ENCODE results near the gene GDPGP1.
A peak's percentile ranks its signal among the peaks of the same experiment; 100 is the strongest.
"Not testable (repeated sequence)": the region's sequence is repeated elsewhere in the genome, so short reads cannot be mapped to it uniquely, and the experiment has no call there.

Gene GDPGP1

DNA sequence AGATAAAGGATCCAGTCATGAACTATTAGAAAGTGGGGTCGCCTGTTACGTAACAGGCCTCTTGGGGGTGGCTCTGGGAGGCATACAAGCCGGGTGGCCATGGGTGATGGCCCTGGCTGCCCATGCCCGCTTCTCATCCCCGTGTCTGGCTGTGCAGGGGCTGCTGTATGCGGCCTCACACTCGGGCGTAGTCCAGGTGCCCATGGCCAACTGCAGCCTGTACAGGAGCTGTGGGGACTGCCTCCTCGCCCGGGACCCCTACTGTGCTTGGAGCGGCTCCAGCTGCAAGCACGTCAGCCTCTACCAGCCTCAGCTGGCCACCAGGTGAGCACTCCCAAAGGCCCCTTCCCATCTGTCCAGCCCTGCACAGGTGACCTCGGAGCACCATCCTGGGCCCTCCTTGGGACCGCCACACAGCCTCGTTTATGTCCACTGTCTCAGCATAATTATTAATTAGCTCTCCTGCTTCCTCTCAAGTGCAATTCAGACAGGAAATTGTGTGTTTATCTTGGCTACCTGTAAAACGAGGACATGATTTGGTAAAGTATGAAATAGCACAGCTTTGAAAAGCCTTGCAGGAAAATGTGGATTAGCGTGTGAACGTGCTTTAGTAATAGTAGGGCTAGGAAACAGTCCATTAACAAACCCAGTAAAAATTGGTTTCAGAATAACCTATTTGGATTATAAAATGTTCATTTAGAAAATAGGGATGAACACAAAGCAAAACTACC is 8.3 kb upstream of the GDPGP1 start:
- DNase-seq (ENCODE audit: low read depth), result no peak

DNA sequence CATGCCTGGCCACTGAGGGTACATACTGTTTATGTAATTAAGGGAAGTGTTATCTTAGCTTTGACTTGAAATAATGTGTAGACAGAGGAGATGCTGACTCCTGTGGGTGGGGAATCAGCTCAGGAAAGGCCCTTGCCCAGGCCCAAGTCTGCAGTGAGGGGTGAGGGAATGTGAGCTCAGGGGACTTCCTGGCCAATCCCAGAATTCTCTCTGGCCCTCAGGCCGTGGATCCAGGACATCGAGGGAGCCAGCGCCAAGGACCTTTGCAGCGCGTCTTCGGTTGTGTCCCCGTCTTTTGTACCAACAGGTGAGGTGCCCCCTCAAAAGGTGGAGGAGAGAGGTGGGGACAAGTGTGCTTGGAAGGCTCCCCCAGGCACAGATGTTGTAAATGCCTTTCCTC is 6.7 kb upstream of the GDPGP1 start:
- no peak for DNase-seq (ENCODE audit: low read depth)

DNA sequence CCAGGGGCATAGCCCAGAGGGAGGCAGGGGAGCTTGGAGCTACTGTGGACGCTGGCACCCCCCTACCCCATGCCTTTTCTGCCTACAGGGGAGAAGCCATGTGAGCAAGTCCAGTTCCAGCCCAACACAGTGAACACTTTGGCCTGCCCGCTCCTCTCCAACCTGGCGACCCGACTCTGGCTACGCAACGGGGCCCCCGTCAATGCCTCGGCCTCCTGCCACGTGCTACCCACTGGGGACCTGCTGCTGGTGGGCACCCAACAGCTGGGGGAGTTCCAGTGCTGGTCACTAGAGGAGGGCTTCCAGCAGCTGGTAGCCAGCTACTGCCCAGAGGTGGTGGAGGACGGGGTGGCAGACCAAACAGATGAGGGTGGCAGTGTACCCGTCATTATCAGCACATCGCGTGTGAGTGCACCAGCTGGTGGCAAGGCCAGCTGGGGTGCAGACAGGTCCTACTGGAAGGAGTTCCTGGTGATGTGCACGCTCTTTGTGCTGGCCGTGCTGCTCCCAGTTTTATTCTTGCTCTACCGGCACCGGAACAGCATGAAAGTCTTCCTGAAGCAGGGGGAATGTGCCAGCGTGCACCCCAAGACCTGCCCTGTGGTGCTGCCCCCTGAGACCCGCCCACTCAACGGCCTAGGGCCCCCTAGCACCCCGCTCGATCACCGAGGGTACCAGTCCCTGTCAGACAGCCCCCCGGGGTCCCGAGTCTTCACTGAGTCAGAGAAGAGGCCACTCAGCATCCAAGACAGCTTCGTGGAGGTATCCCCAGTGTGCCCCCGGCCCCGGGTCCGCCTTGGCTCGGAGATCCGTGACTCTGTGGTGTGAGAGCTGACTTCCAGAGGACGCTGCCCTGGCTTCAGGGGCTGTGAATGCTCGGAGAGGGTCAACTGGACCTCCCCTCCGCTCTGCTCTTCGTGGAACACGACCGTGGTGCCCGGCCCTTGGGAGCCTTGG is 5.9 kb upstream of the GDPGP1 start:
- DNase-seq (ENCODE audit: low read depth), result no peak

DNA sequence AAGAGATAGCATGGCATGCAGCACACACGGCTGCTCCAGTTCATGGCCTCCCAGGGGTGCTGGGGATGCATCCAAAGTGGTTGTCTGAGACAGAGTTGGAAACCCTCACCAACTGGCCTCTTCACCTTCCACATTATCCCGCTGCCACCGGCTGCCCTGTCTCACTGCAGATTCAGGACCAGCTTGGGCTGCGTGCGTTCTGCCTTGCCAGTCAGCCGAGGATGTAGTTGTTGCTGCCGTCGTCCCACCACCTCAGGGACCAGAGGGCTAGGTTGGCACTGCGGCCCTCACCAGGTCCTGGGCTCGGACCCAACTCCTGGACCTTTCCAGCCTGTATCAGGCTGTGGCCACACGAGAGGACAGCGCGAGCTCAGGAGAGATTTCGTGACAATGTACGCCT is 5.0 kb upstream of the GDPGP1 start:
- no peak for DNase-seq (ENCODE audit: low read depth)

DNA sequence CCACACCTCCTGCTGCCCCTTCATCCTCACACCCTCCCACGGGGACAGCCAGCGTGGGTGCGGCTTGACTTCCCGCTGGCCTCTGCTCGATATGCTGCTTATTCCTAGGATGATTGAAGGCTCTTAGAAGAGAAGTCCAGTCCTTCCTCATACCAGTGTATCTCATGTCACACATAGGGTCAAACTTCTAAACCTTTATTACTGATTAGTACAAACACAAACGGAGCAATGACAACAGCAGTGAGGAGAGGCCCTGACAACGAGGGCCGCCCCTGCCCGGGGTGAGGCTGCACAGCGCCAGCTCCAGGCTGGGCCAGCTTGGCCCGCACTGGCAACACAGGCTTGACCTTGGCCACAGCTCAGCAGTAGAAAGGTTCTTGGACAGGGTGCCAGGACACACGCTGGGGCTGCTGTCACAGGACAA is 3.9 kb upstream of the GDPGP1 start:
- no peak for DNase-seq (ENCODE audit: low read depth)

DNA sequence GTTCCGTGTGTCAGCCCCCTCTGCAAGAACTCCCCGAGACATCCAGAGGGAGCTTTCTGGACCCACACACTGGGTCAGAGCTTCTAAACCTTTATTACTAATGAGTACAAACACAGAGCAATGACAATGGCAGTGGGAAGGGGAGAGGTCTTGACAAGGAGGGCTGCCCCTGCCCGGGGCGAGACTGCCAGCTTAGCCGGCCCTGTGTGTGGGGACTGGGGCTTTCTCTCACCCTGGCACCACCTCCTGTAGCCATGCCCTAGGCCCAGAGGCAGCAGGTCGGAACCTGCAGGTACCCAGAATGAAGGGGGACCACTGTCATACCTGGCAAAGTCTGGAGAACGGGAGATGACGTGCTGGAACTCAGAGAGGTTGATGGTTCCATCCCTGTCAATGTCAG is 3.4 kb upstream of the GDPGP1 start:
- DNase-seq (ENCODE audit: low read depth), result no peak

DNA sequence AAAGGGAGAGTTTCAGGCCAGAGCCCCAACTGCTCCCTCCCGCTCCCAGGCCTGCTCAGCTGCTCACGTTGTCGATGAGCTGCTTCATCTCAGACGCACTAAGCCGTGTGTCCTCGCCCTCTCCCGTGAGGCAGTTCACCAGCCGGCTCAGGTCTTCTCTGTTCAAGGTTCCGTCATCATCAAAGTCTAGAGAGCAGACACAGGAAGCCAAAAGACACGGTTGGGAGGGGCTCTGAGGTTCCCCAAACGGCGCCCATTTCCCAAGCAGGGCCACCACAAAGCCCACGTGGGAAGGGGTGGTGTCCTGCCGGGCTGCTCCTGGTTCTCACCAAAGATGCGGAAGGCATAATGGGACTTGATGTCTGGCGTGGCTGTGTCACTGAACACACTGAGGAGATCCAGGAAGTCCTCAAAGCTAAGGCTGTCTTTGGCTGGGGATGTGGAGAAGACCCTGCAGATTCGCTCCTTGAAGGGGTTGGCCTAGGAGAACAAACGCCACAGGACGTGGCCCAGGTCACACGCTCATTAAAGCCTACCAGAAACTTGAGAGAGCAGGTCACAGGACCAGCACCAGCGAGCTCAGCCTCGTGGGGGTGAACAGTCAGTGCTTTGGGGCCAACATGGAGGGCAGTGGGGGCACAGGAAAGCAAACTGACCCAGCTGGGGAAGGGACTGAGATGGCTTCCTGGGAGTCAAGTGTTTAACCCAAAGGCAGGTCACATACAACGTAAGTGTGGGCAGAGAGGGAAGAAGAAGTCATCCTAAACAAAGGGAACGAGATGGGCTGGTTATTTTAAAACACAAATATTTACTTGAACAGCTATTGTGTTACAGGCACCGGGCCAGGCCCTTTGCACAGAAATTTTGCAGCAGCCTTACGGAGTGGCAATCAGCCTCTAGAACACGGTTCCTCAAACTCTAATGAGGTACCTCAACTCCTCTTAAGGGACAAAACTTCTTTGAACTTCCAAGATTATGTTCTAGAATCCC is 2.7 kb upstream of the GDPGP1 start:
- DNase-seq (ENCODE audit: low read depth), result peak; percentile 20

DNA sequence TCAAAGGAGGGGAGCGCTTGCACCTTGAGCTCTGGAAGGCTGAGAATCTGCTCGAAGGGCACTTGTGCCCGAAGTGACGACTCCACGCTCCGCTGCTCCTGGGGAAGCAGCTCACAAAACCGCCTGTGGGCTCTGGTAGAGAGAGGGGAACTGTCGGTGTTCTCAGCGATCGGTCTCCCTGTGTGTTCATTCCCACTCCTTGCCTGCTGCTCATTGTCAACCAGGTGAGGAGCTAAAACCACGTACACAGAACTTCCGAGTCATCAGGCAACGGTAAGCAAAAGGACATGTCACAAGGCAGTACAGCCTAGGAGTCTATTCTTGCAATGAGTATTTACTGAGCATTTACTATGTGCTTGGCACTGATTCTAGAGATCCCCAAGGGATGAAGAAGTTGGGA is 1.8 kb upstream of the GDPGP1 start:
- DNase-seq (ENCODE audit: low read depth), result no peak

DNA sequence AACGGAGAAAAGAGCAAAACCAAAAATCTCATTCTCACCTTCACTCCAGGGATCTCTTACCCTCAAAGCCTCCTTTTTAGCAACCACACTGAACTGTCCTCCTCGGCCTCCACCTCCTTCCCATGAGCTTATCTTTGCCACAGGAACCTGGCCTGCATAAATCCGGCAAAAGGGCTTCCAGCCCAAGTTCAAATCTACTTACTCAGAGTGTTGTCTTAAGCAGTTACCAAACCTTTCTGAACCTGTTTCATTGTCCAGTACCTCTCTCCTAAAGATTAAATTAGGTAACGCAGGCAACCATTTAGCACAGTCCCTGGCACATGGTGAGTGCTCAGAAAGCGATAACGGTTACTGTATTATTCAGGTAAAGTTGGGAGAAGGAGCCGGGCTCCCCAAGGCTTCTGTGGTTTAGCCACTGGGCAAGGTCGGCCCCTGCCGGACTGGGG is 1.0 kb upstream of the GDPGP1 start:
- no peak for DNase-seq (ENCODE audit: low read depth)

DNA sequence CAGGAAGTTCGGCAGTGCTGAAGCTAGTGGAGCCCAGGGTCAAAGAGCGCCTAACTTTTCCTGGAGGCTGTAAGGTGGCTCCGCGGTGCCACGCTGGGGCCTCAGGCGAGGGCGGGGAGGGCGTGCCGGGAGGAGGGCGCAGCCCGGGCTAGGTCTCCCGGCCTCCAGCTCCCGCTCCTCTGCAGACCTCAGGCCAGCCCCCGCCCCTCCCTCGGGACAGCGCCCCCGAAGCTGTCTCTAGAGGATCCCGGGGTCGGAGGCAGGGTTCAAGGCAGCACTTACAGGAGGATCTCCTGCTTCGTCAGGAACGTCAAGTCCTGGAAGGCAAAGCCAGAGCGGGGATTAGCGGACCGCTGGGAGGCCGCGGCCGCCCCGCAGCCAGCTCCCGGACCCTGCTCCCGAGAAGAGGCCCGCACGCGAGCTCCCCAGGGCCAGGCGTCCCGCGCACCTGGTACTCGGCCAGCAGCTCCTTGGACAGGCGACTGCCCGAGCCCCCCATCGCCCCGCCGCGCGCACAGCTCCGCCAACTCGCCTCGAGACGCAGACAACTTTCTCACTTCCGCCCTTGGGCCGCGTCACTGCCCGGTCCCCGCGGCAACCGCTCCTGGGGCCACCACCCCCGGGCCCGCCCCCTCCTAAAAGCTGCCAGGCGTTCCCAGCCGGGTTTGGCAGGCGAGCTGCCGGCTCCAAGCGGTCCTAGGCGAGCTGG is 468 bp upstream of the GDPGP1 start, which contains the start of gene CIB1:
Gene CIB1 (minus strand): TSS at position 555 of the 709 bp plus-strand sequence. CDS start 56 bp downstream, at position 499.
- DNase-seq (ENCODE audit: low read depth), result peak; percentile 23

DNA sequence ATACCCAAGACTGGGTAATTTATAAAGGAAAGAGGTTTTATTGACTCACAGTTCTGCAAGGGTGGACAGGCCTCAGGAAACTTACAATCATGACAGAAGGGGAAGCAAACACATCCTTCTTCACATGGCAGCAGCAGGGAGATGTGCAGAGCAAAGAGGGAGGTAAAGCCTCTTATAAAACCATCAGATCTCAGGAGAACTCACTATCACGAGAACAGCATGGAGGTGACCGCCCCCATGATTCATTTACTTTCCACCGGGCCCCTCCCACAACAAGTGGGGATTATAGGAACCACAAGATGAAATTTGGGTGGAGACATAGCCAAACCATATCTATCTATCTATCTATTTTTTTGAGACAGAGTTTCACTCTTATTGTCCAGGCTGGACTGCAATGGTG is 5.4 kb downstream of the GDPGP1 start:
- DNase-seq (ENCODE audit: low read depth), result no peak

DNA sequence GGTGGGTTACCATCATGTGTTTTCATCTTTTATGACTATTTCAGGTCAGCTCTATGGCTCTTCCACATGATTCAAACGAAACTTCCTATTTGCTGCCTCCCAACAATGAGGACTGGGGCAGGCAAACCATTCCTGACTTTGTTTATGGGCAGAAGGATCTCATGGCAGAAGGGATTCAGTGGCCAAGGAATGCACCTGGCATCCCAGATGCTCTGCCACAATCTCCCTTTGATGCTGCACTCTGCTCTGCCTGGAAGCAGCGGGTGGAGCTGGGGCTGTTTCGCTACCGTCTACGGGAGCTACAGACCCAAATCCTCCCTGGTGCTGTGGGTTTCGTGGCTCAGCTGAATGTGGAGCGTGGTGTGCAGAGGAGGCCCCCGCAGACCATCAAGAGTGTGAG is 6.8 kb downstream of the GDPGP1 start:
- no peak for DNase-seq (ENCODE audit: low read depth)

DNA sequence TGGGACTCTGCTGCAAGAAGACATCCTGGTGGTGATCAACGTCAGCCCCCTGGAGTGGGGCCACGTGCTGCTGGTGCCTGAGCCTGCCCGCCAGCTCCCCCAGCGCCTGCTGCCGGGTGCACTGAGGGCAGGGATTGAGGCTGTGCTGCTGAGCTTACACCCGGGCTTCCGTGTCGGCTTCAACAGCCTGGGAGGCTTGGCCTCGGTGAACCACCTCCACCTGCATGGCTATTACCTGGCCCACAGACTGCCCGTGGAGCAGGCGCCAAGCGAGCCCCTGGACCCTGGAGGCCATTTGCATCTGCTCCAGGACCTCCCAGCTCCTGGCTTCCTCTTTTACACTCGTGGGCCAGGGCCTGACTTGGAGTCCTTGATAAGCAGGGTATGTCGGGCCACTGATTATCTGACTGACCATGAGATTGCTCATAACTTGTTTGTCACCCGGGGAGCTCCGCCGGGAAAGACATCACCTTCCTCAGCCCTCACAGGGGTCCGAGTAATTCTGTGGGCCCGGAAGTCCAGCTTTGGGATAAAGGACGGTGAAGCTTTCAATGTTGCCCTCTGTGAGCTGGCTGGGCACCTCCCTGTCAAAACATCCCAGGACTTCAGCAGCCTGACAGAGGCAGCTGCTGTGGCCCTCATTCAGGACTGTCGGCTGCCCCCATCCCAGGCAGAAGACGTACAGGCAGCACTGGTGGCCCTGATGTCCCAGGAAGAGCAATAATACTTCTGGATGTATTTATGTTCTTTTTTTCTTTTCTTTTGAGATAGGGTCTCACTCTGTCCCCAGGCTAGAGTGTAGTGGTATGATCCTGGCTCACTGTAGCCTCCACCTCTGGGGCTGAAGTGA is 7.6 kb downstream of the GDPGP1 start:
- DNase-seq (ENCODE audit: low read depth), result no peak

DNA sequence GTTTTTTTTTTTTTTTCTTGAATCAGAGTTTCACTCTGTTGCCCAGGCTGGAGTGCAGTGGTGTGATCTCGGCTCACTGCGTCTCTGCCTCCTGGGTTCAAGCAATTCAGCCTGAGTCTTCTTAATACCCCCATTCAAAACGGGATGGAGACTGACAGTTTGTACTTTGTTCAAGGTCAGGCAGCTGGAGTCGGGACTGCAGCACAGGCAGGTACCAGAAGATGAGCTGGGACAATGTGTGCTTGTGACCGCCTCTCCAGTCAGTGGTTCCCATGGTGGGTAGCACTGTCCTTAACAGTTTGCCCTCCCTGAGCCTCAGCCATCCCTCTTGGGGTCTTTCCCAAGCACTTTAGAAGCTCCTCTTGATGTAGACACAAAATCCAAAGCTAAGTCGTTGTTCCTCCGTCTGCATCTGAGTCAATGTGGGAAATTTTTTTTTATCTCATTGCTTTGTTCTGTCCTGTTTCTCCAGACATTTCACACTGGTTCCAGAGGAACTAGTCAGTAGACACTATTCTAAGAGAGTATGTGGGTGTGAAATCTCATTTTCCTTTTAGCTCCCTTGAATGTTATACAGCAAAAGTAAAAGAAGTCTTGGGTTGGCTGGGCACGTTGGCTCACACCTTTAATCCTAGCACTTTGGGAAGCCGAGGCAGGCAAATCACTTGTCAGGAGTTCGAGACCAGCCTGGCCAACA is 10.1 kb downstream of the GDPGP1 start:
- no peak for DNase-seq (ENCODE audit: low read depth)

DNA sequence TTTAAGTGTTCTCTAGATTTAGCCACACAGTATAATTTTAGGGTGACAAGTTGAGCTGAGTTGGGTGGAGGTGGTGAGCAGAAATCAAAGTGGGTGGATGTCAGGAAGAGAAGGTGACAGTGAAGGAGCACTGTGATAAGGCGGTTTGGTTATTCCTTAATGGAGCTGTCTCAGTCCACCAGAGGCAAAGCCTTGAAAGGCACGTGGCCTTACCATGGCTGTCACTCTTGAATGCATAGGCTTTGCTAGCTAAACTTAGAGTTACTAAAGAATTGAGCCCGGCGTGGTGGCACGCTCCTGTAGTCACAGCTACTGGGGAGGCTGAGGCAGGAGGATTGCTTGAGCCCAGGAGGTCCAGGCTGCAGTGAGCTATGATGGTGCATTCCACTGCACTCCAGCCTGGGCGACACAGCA is 14.8 kb downstream of the GDPGP1 start:
- no peak for DNase-seq (ENCODE audit: low read depth)

DNA sequence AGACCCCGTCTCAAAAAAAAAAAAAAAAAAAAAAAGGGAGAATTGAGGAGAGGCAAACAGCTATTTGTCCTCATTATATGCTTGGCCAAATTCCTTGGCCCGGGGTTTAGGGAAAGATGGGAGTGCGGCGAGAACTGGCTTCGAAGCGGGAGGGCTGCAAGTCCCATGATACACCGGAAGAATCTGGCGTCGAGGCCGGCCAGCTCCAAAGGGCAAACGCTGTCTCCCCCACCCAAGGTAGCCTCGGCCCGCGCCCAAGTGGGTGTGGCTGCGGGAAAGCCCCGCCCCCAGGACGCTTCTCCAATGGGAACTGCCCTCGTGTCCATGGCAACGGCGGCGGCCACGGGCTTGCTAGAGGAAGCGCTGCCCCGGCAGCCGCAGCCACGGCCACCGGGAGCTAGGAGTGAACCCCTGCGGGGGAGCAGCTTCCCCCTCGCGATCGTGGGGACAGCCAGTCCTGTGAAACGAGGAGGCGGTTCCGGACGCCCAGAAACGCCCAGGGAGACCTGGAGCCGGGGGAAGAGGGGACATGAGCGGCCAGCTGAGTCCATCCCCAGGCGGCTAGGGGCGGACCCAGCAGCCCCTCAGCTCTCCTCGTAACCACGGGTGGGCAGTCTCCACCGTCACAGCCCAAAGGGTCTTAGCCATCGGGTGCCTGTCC is 15.3 kb downstream of the GDPGP1 start, which contains the start of gene TTLL13:
Gene TTLL13 (plus strand): TSS at position 354 of the 661 bp plus-strand sequence. CDS start 1,075 bp downstream, outside the sequence.
- peak; percentile 58 for DNase-seq (ENCODE audit: low read depth)

DNA sequence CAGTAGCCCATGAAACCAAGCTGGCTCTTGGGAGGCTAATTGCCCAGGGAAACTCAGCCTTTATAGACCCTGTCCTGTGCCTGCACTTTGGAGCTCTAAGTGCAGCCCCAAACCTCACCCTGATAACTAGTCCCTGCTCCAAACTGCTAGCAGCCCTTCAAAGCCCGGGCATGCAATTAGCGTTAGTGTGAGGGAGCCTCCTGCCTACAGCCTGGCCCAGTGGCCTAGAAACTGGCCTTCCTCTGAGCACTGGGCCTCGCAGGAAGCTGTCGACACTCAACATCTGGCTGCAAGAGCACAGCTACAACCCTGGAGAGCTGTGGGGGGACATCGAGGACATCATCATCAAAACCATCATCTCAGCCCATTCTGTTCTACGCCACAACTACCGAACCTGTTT is 23.8 kb downstream of the GDPGP1 start:
- DNase-seq (ENCODE audit: low read depth), result no peak

DNA sequence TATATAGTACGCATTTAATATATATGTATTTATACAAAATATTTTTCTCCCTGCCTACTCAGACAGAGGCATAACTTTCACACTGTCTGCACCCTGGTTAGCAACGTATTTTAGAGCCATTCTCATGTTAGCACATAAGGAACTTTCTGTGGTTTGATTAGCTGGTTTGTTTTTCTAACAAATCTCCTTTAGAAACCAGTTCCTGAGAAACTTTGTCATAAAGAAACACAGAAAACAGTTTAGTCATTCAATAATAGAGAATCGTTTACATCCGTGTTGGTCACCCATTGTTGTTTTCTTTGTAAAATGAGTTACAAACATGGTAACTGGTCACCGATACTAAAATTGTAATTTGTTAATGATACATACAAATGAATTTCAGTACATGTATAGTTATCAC is 25.5 kb downstream of the GDPGP1 start:
- DNase-seq (ENCODE audit: low read depth), result no peak

DNA sequence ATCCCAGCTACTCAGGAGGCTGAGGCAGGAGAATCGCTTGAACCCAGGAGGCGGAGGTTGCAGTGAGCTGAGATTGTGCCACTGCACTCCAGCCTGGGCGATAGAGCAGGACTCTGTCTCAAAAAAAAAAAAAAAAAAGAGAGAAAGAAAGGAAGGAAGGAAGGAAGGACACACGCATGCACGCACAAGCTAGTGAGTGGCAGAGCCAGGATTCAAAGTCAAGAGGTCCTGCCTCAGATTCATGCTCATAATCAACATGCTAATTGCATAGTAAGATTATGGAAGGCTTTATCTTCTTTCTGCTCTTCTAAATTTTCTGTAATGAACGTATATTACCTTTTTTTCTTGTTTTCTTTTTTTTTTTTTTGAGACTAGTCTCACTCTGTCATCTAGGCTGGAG is 26.7 kb downstream of the GDPGP1 start:
- DNase-seq (ENCODE audit: low read depth), result not testable (repeated sequence)
